ENCODE data around the gene PPIF.
A peak's percentile ranks its signal among the peaks of the same experiment; 100 is the strongest.

PPIF gene

GRCh38 chr10:79314761-79315601 lies 32.3 kb upstream of the PPIF start:
- no peak for DNase-seq

- DNase-seq = no peak
Measured at GRCh38 chr10:79315602-79315920, 31.7 kb upstream of the PPIF start.

GRCh38 chr10:79316671-79317431 lies 30.4 kb upstream of the PPIF start:
- DNase-seq = no peak

GRCh38 chr10:79318369-79318768 lies 28.9 kb upstream of the PPIF start:
- DNase-seq = no peak

GRCh38 chr10:79319115-79319771 lies 28.0 kb upstream of the PPIF start:
- DNase-seq = no peak

- DNase-seq = no peak
Measured at GRCh38 chr10:79320316-79320715, 27.0 kb upstream of the PPIF start.

GRCh38 chr10:79320820-79321493 lies 26.3 kb upstream of the PPIF start:
- DNase-seq = no peak

GRCh38 chr10:79321494-79321882 lies 25.8 kb upstream of the PPIF start:
- no peak for DNase-seq

GRCh38 chr10:79321951-79322350 lies 25.3 kb upstream of the PPIF start:
- no peak for DNase-seq

- DNase-seq = peak; percentile 84
Measured at GRCh38 chr10:79322616-79323543, 24.4 kb upstream of the PPIF start.

- no peak for DNase-seq
Measured at GRCh38 chr10:79323602-79324001, 23.7 kb upstream of the PPIF start.

- DNase-seq = no peak
Measured at GRCh38 chr10:79324032-79324695, 23.1 kb upstream of the PPIF start.

GRCh38 chr10:79326361-79327089 lies 20.7 kb upstream of the PPIF start:
- no peak for DNase-seq

- no peak for DNase-seq
Measured at GRCh38 chr10:79327090-79327457, 20.2 kb upstream of the PPIF start.

GRCh38 chr10:79328147-79328701 lies 19.0 kb upstream of the PPIF start:
- no peak for DNase-seq

- no peak for DNase-seq
Measured at GRCh38 chr10:79328737-79329504, 18.3 kb upstream of the PPIF start.

- no peak for DNase-seq
Measured at GRCh38 chr10:79329529-79329928, 17.7 kb upstream of the PPIF start.

- no peak for DNase-seq
Measured at GRCh38 chr10:79331226-79331625, 16.0 kb upstream of the PPIF start.

GRCh38 chr10:79331709-79332108 lies 15.6 kb upstream of the PPIF start:
- peak; percentile 26 for DNase-seq

Measured in activated gamma-delta T cell treated with Interleukin-2 at 50 U/mL for 16 hours (primary cell).